K562 (cell line): ENCODE measurements around the gene MED31. TPM values are rescaled to one million over a fixed set of nuclear protein-coding genes. Genes with fewer than 3 reads are reported as not detected.
A peak's percentile ranks its signal among the peaks of the same experiment; 100 is the strongest.

Experiments used
- ATF1 ChIP-seq, 2 experiments: fragments of 450-650 bp in 1 of 2; IDR thresholded peaks; 2 replicates each; pipeline ENCODE4 v1.6.1; 2016; ENCODE audit warnings: missing compliant biosample characterization in 1 of 2, missing genetic modification characterization in 1 of 2
- CTBP1 ChIP-seq: fragments of 450-650 bp; IDR thresholded peaks from 2 replicates; pipeline ENCODE4 v1.6.1; 2016; ENCODE audit warnings: borderline replicate concordance
- DMBX1 ChIP-seq: fragments of 250-450 bp; sonication (Bioruptor Pico); IDR thresholded peaks from 2 replicates; pipeline ENCODE4 v1.8.0; 2022; ENCODE audit warnings: inconsistent platforms, mild to moderate bottlenecking, moderate library complexity, borderline replicate concordance
- E2F3 ChIP-seq: fragments of 250-450 bp; sonication (Bioruptor Pico); IDR thresholded peaks from 2 replicates; pipeline ENCODE4 v1.4.0; 2020; ENCODE audit warnings: mild to moderate bottlenecking
- EZH2 ChIP-seq: IDR thresholded peaks from 2 replicates; pipeline ENCODE4 v1.6.1; 2012; ENCODE audit warnings: low read depth, mild to moderate bottlenecking, inconsistent platforms, low read length, borderline replicate concordance
- HNRNPL ChIP-seq: fragments of 200-400 bp; formaldehyde crosslinking; IDR thresholded peaks from 2 replicates; pipeline ENCODE4 v1.6.1; 2017; ENCODE audit warnings: low read depth, mild to moderate bottlenecking, low read length
- KDM1A ChIP-seq, 2 experiments: fragments of 450-650 bp; IDR thresholded peaks; 2 replicates each; pipeline ENCODE4 v1.6.1; 2016; ENCODE audit warnings: mild to moderate bottlenecking in 2 of 2
- KLF10 ChIP-seq: fragments of 250-450 bp; sonication (Bioruptor Pico); IDR thresholded peaks from 2 replicates; pipeline ENCODE4 v1.6.1; 2021; ENCODE audit warnings: matching md5 sums
- MEIS2 ChIP-seq: fragments of 450-650 bp; IDR thresholded peaks from 2 replicates; pipeline ENCODE4 v1.6.1; 2014; ENCODE audit warnings: mild to moderate bottlenecking; ENCODE audit not compliant: partially characterized antibody
- NFRKB ChIP-seq: fragments of 450-650 bp; IDR thresholded peaks from 2 replicates; pipeline ENCODE4 v1.6.1; 2016; ENCODE audit warnings: low read depth
- NR2F6 ChIP-seq: fragments of 450-650 bp; formaldehyde crosslinking; IDR thresholded peaks from 2 replicates; pipeline ENCODE4 v1.4.0; 2020; ENCODE audit warnings: mild to moderate bottlenecking
- RBM15 ChIP-seq: fragments of 200-400 bp; formaldehyde crosslinking; IDR thresholded peaks from 2 replicates; pipeline ENCODE4 v1.6.1; 2018; ENCODE audit warnings: mild to moderate bottlenecking, low read length, moderate library complexity; ENCODE audit not compliant: insufficient read depth
- RBM17 ChIP-seq: fragments of 200-400 bp; formaldehyde crosslinking; IDR thresholded peaks from 2 replicates; pipeline ENCODE4 v1.6.1; 2017; ENCODE audit warnings: low read depth, mild to moderate bottlenecking, low read length, borderline replicate concordance
- SMAD4 ChIP-seq: fragments of 250-450 bp; sonication (Bioruptor Pico); conservative IDR thresholded peaks from 2 replicates; pipeline ENCODE4 v1.8.0; 2021; ENCODE audit warnings: inconsistent platforms, mild to moderate bottlenecking, moderate library complexity
- TEAD4 ChIP-seq, 2 experiments: sonication (generic) in 1 of 2; formaldehyde crosslinking in 1 of 2; IDR thresholded peaks; 2 replicates each; pipeline versions ENCODE4 v1.6.1 to v1.8.0; 2012 to 2022; ENCODE audit warnings: borderline replicate concordance in 1 of 2, inconsistent platforms in 1 of 2, low read length in 1 of 2, mild to moderate bottlenecking in 1 of 2, missing genetic modification reagents in 1 of 2
- ZNF12 ChIP-seq: sonication (generic); formaldehyde crosslinking; IDR thresholded peaks from 2 replicates; pipeline ENCODE4 v1.4.0; 2020; ENCODE audit warnings: mild to moderate bottlenecking, missing genetic modification reagents
- ZNF134 ChIP-seq: fragments of 250-450 bp; sonication (Bioruptor Pico); conservative IDR thresholded peaks from 2 replicates; pipeline ENCODE4 v1.4.0; 2020
- ZNF57 ChIP-seq: fragments of 450-650 bp; formaldehyde crosslinking; IDR thresholded peaks from 2 replicates; pipeline ENCODE4 v1.4.0; 2020; ENCODE audit warnings: mild to moderate bottlenecking, moderate library complexity
- ZNF586 ChIP-seq: fragments of 450-650 bp; formaldehyde crosslinking; conservative IDR thresholded peaks from 2 replicates; pipeline ENCODE4 v1.4.0; 2020; ENCODE audit warnings: mild to moderate bottlenecking, moderate library complexity
- polyA plus RNA-seq, 8 experiments: library from polyadenylated mRNA; depleted of rRNA in 4 of 8; stranded (reverse) in 5 of 8; unstranded in 3 of 8; fragments of >200 nt; fragmentation: Nextera tagmentation in 2 of 8; fragmentation: Illumina TruSeq in 1 of 8; extraction: Ambion mirVana in 2 of 8; extraction: Trizol in 1 of 8; gene quantifications; 2 replicates each; pipeline versions ENCODE4 v1.2.1 to v1.2.3, GENCODE V29; 2011 to 2014; ENCODE audit warnings: inconsistent platforms in 1 of 8, missing spikeins in 1 of 8
- total RNA-seq, 7 experiments: library from RNA; depleted of rRNA in 6 of 7; stranded (reverse); fragments of >200 nt in 6 of 7; fragmentation: Illumina TruSeq in 2 of 7; extraction: Trizol in 2 of 7; gene quantifications; 2 replicates each; pipeline versions ENCODE4 v1.2.1 to v1.2.3, GENCODE V29; 2011 to 2021; ENCODE audit warnings: low replicate concordance in 1 of 7
- TF ChIP-seq, protein P1 (sequence below): fragments of 450-650 bp; formaldehyde crosslinking; conservative IDR thresholded peaks from 2 replicates; pipeline ENCODE4 v1.4.0; 2022; ENCODE audit warnings: mild to moderate bottlenecking, missing genetic modification characterization
- TF ChIP-seq, protein P2 (sequence below), 2 experiments: fragments of 250-450 bp in 1 of 2; fragments of 450-650 bp in 1 of 2; sonication (Bioruptor Pico) in 1 of 2; IDR thresholded peaks; 2 replicates each; pipeline versions ENCODE4 v1.6.1 to v1.8.0; 2016 to 2021; ENCODE audit warnings: mild to moderate bottlenecking in 2 of 2, moderate library complexity in 2 of 2, missing compliant biosample characterization in 1 of 2, missing genetic modification characterization in 1 of 2
- TF ChIP-seq, protein P3 (sequence below): fragments of 450-650 bp; formaldehyde crosslinking; IDR thresholded peaks from 2 replicates; pipeline ENCODE4 v1.4.0; 2022; ENCODE audit warnings: missing genetic modification characterization
- TF ChIP-seq, protein P4 (sequence below): sonication (generic); formaldehyde crosslinking; IDR thresholded peaks from 2 replicates; pipeline ENCODE4 v1.5.0; 2020; ENCODE audit warnings: missing genetic modification reagents
- TF ChIP-seq, protein P5 (sequence below): sonication (generic); formaldehyde crosslinking; IDR thresholded peaks from 2 replicates; pipeline ENCODE4 v1.8.1; 2023; ENCODE audit warnings: mild to moderate bottlenecking, missing genetic modification reagents

The MED31 gene
- total and polyA plus RNA-seq, 9 of the 15 experiments (the other 6 are each of a cell fraction or from before 2014, with no cell fraction given) = 6.4 to 39.9 (median 14.6) TPM

DNA sequence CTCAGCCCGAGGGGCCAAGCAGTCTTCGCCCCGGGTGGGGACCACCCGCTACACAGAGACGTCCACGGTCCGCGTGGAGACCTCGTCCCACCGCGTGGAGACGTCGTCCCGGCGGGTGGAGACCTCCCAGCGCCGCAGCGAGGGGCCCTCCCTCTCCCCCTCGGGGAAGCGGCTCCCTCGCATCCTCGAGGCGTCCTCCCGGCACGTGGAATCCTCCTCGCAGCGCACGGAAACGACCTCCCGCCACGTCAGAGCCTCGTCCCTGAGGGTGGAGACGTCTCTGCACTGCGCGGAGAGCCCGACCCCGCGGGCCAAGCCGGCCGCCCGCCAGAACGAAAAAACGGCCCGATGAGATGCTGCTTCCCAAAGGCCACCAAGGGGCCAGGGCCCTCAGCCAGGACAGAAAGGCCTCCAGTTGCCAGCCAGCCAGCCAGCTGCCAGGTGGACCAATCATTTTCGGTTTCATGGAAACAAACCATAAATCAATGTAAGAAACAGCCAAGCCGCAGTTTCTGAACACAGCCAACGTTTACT is 581 bp upstream of the MED31 start (continued):
- TF ChIP-seq, protein P1, sequence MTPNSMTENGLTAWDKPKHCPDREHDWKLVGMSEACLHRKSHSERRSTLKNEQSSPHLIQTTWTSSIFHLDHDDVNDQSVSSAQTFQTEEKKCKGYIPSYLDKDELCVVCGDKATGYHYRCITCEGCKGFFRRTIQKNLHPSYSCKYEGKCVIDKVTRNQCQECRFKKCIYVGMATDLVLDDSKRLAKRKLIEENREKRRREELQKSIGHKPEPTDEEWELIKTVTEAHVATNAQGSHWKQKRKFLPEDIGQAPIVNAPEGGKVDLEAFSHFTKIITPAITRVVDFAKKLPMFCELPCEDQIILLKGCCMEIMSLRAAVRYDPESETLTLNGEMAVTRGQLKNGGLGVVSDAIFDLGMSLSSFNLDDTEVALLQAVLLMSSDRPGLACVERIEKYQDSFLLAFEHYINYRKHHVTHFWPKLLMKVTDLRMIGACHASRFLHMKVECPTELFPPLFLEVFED (CRISPR knock-in tag) = no peak
- no peak for TF ChIP-seq CTBP1
- 0 out of 2 replicates have a peak, but pooled peaks have one; percentile 36 for TF ChIP-seq SMAD4 (CRISPR knock-in tag)
- no peak for TF ChIP-seq ZNF12 (CRISPR knock-in tag)
- 0 out of 2 replicates have a peak, but pooled peaks have one; percentile 36 for TF ChIP-seq E2F3 (CRISPR knock-in tag)
- TF ChIP-seq ATF1 (CRISPR knock-in tag; IDR thresholded peaks at IDR 0.05) = no peak
- peak; percentile 46 for TF ChIP-seq ATF1 (tag; IDR thresholded peaks at IDR 0.05)
- no peak for TF ChIP-seq RBM17
- TF ChIP-seq ZNF586 = no peak
- TF ChIP-seq NFRKB = no peak
- TF ChIP-seq NR2F6 (CRISPR knock-in tag) = no peak
- TF ChIP-seq, protein P2, sequence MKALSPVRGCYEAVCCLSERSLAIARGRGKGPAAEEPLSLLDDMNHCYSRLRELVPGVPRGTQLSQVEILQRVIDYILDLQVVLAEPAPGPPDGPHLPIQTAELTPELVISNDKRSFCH (CRISPR knock-in tag; IDR thresholded peaks at IDR 0.05) = no peak
- TF ChIP-seq, protein P2 (tag; IDR thresholded peaks at IDR 0.05) = no peak
- TF ChIP-seq, protein P3, sequence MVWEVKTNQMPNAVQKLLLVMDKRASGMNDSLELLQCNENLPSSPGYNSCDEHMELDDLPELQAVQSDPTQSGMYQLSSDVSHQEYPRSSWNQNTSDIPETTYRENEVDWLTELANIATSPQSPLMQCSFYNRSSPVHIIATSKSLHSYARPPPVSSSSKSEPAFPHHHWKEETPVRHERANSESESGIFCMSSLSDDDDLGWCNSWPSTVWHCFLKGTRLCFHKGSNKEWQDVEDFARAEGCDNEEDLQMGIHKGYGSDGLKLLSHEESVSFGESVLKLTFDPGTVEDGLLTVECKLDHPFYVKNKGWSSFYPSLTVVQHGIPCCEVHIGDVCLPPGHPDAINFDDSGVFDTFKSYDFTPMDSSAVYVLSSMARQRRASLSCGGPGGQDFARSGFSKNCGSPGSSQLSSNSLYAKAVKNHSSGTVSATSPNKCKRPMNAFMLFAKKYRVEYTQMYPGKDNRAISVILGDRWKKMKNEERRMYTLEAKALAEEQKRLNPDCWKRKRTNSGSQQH (CRISPR knock-in tag) = no peak
- no peak for TF ChIP-seq TEAD4 (IDR thresholded peaks at IDR 0.05; ENCODE audit: low read length)
- TF ChIP-seq TEAD4 (CRISPR knock-in tag; IDR thresholded peaks at IDR 0.05; ENCODE audit: borderline replicate concordance) = no peak
- no peak for TF ChIP-seq ZNF57 (CRISPR knock-in tag)
- no peak for TF ChIP-seq DMBX1 (CRISPR knock-in tag)
- TF ChIP-seq, protein P4, sequence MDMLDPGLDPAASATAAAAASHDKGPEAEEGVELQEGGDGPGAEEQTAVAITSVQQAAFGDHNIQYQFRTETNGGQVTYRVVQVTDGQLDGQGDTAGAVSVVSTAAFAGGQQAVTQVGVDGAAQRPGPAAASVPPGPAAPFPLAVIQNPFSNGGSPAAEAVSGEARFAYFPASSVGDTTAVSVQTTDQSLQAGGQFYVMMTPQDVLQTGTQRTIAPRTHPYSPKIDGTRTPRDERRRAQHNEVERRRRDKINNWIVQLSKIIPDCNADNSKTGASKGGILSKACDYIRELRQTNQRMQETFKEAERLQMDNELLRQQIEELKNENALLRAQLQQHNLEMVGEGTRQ (CRISPR knock-in tag) = no peak
- no peak for TF ChIP-seq ZNF134
- no peak for TF ChIP-seq EZH2
- TF ChIP-seq HNRNPL = no peak
- TF ChIP-seq MEIS2 = peak; percentile 54
- no peak for TF ChIP-seq KLF10
- TF ChIP-seq, protein P5, sequence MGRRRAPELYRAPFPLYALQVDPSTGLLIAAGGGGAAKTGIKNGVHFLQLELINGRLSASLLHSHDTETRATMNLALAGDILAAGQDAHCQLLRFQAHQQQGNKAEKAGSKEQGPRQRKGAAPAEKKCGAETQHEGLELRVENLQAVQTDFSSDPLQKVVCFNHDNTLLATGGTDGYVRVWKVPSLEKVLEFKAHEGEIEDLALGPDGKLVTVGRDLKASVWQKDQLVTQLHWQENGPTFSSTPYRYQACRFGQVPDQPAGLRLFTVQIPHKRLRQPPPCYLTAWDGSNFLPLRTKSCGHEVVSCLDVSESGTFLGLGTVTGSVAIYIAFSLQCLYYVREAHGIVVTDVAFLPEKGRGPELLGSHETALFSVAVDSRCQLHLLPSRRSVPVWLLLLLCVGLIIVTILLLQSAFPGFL (CRISPR knock-in tag) = no peak
- TF ChIP-seq RBM15 = no peak
- TF ChIP-seq KDM1A (IDR thresholded peaks at IDR 0.05) = peak in 1 of 2 experiments; percentile 27; a peak in 1 of 4 replicates
